Measurements from ENCODE around the gene C10orf67.
A peak's percentile ranks its signal among the peaks of the same experiment; 100 is the strongest.

The C10orf67 gene

DNA sequence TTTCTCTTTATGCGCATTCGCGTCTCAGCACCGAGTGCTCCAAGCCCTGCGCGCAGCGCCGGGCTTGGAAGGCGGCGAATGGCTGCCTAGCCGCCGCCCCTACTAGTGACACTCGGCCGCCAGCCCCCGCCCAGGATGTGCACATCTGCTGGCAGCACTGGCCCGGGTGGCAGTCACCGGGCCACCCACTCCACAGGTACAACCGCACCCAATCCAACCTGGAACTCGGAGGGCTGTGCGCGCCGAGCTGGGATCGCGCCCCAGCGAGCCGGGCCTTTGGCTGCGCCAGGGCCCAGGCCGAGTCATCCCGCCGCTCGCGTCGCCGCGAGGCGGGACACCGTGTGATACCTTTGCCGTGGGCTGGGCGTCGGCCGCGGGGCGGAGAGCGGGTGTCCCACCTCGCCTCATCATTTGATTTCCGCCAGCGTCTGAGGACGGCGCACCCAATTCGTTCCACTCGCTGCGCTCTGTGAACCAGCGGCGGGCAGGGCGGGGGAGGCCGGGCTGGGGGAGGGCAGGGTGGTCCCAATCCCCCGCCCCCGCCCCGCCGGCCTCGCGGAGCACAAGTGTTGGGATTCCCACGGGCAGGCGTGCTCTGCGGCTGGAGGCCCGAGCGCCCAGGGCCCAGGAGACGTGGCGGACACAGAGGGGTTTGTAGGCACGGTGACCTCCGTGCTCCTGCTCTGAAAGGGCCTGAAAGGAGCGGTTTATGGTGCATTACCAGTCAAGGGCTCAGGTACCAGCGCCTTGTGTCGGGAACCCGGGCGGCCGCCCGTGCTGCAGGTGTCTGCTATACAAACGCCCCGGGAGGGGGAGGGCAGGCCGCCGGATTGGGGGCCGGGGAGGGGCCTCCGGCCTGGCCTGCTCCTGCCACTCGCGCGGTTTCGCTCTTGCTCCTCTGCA, 170.3 kb downstream of the C10orf67 start:
- peak in 13 of 58 donors; percentile 3 to 49 (median 32) for DNase-seq

DNA sequence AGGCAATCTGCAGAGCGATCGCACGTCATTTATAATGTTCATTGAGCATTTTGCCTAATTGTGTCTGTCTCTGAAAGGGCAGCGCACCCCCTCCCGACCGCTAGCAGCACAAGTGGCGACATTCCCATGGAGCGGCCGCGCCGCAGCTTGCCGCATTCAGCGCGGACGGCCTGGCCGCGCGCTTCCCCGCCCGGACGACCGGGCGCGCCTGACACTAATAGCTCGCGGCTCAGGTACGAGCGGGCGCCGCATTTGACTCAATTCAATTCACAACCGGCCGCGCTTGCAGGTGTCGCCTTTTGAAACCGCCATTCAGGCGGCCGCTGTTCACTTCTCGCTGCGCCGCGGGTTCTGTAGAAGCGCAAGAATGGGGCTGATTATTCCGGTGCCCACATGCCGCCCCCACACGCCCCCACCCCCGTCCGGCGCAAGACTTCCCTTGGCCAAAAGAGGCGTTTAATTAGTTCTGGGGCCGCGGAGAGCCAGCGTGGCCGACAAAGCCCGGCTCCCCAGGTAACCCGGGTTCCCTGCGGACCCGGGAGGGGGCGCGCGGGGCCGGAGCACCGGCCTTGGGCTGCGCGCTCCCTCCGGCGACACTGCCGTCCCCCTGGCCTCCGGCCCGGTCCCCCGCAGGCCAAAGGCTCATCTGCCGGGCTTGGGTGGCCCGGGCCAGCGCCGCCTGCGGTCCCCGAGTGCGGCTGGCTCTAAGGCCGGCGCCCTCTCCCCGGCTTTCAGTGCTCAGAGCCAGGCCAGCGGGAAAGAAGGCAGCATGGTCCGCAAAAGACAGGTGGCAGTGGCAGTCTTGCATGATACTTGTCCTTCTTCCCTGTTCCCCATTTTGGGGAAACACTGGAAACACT, 171.2 kb downstream of the C10orf67 start:
- peak in 14 of 58 donors; percentile 8 to 57 (median 30) for DNase-seq

DNA sequence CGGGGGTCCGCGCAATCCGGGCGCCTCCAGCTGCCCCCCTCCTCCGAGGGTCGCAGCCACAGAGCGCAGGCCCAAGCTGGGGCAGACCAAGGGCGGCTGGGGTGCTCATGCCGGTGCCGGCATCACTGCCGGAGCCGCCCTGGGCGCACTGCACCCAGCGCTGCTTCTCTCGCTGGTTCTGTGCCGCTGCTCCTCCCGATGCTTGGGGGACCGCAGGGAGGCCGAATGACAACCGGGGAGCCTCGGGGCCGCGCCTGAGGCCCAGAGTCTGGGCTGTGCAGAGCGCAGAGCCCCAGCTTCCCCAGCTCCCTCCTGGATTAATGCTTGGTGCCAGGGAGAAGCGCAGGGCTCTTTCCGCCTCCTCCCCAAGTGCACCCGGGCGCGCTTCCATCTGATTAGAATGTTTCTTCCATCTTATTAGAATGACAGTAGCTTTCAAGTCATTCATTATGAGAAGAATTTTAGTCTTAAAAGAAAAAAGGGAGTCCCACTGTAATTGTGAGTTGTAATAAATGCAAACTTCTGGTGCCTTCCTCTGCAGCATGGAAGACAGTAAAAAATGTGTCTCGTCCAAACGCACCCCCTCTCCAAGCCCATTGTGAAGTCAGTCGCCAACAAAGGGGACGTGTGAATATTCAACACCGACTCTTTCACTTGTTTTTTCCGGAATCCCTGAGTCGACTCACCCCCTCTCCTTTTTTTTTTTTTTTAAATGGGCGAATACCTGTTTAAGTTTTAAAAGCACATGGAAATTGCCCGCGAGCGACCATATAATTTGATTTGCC, 172.0 kb downstream of the C10orf67 start:
- peak in 9 of 58 donors; percentile 8 to 21 (median 11) for DNase-seq

DNA sequence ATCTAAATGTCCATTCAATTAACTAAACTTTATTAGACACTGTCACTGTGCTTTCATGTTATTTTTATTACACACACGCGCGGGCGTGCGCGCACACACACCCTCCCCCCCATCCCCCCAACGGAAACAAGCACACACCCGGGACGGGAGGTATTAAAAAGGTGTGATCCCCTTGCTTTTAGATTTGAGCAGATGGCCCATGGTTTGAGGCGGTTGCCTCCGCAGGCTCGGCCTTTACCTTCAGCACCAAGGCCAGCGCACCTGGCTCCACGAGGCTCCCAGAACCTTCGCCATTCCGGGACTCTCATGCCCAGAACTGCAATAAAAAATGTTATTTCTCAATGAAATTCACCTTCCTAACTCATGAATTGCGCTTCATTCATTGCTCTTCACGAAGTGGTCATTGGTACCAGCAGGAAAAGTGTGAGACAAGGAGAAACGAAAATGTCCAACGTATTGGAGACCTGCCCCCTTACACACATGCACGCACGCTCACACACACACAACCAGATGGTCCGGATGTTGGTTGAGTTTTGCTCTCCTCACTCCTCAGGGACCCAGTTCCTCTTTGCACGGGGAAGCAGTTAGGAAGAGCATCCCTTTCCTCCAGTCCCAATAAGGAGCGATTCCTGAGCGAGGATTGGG, 173.2 kb downstream of the C10orf67 start:
- no peak for DNase-seq

DNA sequence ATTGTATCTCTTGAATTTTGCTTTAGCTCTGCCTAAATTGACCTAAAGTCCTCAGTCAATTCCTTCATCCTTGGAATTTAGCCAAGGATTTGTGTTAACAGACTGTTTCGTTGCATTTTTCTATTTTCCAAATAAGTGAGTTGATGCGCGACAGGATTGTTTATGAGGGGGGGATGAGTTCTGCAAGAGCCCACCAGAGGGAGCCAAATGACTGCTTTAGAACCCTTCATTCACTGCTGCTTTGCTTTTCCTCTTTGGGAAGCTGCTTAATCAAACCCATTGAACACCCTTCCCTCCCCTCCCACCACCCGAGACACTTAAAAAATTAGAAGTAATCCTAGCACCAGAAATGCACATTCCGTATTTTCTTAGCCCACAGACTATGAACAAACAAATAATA, 186.2 kb downstream of the C10orf67 start:
- peak in 40 of 58 donors; percentile 3 to 58 (median 23) for DNase-seq

DNA sequence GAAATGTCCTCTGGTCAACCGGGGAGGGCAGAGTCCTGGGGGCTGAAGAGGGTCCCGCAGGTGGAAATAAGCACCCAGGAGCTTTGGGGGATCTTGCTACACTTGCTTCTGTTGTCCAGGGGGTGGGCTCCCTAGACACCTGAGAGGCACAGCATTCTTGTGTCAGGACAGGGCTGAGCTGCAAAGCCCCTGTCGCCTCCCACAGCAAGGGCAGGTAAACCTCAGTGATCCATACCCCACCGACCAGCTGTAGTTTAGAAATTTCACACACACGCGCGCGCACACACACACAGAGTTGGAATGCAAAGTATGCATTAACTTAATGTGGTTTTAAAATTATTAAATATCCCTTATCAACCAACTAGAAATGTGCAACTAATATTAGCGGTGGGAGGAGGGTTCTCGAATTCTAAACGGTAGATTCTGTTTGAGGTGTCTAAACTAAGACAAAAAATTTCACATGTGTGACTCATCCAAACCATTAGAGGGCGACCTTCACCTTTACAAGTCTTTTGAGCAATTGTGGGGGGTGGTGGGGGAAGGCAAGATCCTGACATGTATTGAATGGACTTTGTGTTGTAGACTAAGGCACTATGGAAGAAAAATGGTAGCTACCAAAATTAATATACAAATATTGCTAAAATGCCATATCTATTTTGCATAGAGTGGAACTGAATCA, 186.8 kb downstream of the C10orf67 start:
- peak in 4 of 58 donors; percentile 1 to 13 (median 10) for DNase-seq

DNA sequence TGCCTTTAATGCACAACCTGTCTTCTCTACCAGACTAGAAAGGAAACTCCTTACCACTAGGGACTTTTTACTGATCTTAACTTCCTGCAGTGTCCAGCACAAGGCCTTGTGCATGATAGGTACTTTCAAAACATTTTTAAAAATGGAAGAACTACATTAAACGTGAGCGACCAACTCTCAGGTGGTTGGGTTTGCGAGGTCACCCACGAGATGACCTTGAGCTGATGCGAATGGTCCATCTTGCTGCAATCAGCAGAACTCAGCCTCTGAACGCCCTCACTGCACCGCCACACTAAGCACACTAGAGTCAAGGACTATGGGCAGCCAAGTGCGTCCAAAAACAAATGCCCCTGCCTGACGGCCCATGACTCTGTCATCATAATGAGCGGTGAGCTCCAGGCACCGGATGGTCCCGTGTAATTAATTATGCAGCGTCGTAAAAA, 187.3 kb downstream of the C10orf67 start:
- DNase-seq, result no peak

DNA sequence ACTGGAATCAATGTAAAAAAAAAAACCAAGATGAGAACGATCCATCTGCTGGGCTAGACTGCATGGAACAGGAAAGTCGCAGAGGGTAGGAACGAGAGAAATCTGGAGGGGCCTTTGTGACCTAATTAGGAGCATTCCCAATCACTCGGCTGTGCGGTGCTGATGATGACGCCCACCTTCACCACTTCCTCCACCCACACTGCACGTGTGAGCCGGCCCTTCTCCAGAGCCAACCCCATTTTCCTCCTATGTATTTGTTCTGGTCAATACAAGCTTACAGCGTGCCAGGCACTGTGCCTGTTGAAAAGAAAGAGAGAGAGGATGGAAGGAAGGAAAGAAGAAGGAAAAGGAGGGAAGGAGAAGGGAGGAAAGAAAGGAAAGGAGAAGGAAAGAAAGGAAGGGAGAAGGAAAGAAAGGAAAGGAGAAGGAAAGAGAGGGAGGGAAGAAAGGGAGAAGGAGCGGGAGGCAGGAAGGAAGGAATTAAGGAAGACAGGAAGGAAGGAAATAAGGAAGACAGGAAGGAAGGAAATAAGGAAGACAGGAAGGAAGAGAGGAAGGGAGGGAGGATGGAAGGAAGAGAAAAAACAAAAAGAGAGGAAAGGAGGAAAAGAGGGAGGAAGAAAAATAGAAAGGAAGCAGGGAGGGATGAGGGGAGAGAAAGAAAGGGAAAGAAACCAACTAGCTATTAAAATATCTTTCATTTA, 188.0 kb downstream of the C10orf67 start:
- DNase-seq, result no peak

DNA sequence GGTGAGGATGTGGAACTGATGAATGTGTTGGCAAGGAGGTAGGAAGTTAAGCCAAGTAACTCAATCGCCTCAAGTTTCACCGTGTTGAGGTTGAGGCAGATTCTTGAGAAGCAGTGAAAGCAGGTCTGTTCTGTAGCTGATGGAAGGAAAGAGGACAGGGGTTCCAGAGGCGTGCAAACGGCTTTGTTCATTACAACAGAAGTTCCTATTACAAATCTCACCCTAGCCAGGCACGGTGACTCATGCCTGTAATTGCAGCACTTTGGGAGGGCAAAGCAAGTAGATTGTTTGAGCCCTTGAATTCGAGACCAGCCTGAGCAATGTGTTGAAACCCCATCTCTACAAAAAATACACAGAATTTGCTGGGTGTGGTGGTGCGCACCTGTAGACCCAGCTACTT, 189.4 kb downstream of the C10orf67 start:
- no peak for DNase-seq
